SJSA1 (cell line): ENCODE results near the gene ACSL3. TPM values are rescaled to one million over a fixed set of nuclear protein-coding genes. Genes with fewer than 3 reads are reported as not detected.

Experiments used
- DNase-seq, 2 experiments: peaks; one replicate each; pipeline ENCODE4 v3.0.0-alpha.2; 2015 to 2020; ENCODE audit warnings: low spot score in 2 of 2, low read depth in 1 of 2
- H3K27ac ChIP-seq: fragments of 250-450 bp; sonication (Bioruptor Pico); 2 replicates; pipeline ENCODE4 v1.5.1; 2020; ENCODE audit warnings: mild to moderate bottlenecking, moderate library complexity
- H3K27me3 ChIP-seq: fragments of 250-450 bp; sonication (Bioruptor Pico); replicated peaks from 2 replicates; pipeline ENCODE4 v1.5.1; 2020; ENCODE audit warnings: mild to moderate bottlenecking, moderate library complexity
- H3K36me3 ChIP-seq: fragments of 250-450 bp; sonication (Bioruptor Pico); 2 replicates; pipeline ENCODE4 v1.5.1; 2020; ENCODE audit warnings: mild to moderate bottlenecking
- H3K4me1 ChIP-seq: fragments of 250-450 bp; sonication (Bioruptor Pico); replicated peaks from 2 replicates; pipeline ENCODE4 v1.6.1; 2021; ENCODE audit warnings: mild to moderate bottlenecking
- H3K4me3 ChIP-seq: fragments of 250-450 bp; sonication (Bioruptor Pico); 2 replicates; pipeline ENCODE4 v1.5.1; 2020; ENCODE audit warnings: mild to moderate bottlenecking
- H3K9me3 ChIP-seq: fragments of 250-450 bp; sonication (Bioruptor Pico); replicated peaks from 2 replicates; pipeline ENCODE4 v1.5.1; 2020; ENCODE audit warnings: mild to moderate bottlenecking
- total RNA-seq: library from RNA; depleted of rRNA; stranded (reverse); fragments of >200 nt; shearing (Covaris generic); gene quantifications from 2 replicates; pipeline ENCODE4 v1.2.3, GENCODE V29; 2014

Gene ACSL3
- total RNA-seq, 1 experiment from 2014 or later = 100.0 TPM

GRCh38 chr2:222899413-222900181 lies 38.8 kb downstream of the ACSL3 start:
- H3K9me3 ChIP-seq = no peaks in the 10 kb centered on the region; the same call in 1 of the 2 replicates
- DNase-seq = no peak
- no peak overlapping the region for H3K4me3 ChIP-seq
- peaks cover 19% of the 10 kb centered on the region for H3K36me3 ChIP-seq
- H3K4me1 ChIP-seq = peaks cover 54% of the 10 kb centered on the region
- no peaks in the 10 kb centered on the region for H3K27me3 ChIP-seq
- peak overlapping the region; percentile 2; the same call in 1 of the 2 replicates for H3K27ac ChIP-seq

GRCh38 chr2:222900354-222900753 lies 39.5 kb downstream of the ACSL3 start:
- Histone ChIP-seq H3K36me3 (peaks cover 18% of the 10 kb centered on the region), H3K9me3 (no peaks in the 10 kb centered on the region), H3K27me3 (no peaks in the 10 kb centered on the region), H3K4me3 (no peak overlapping the region), H3K4me1 (peaks cover 56% of the 10 kb centered on the region), H3K27ac (peak overlapping the region; percentile 6)
- peak; percentile 48 to 88 for DNase-seq

- DNase-seq = no peak
- Histone ChIP-seq H3K4me1 (peaks cover 63% of the 10 kb centered on the region), H3K9me3 (no peaks in the 10 kb centered on the region), H3K4me3 (no peak overlapping the region), H3K27me3 (no peaks in the 10 kb centered on the region), H3K27ac (no peak overlapping the region), H3K36me3 (peaks cover 22% of the 10 kb centered on the region)
These were observed 41.8 kb downstream of the ACSL3 start for GRCh38 chr2:222902660-222903059.

- Histone ChIP-seq H3K36me3 (peaks cover 27% of the 10 kb centered on the region), H3K4me3 (no peak overlapping the region), H3K27me3 (no peaks in the 10 kb centered on the region), H3K27ac (no peak overlapping the region; the same call in 1 of the 2 replicates), H3K4me1 (peaks cover 56% of the 10 kb centered on the region), H3K9me3 (no peaks in the 10 kb centered on the region)
- peak in 1 of 2 experiments; percentile 46 for DNase-seq
These were observed 42.7 kb downstream of the ACSL3 start for GRCh38 chr2:222903234-222904220.

GRCh38 chr2:222904557-222905258 lies 43.9 kb downstream of the ACSL3 start:
- Histone ChIP-seq H3K27ac (peak overlapping the region; percentile 47; the same call in 1 of the 2 replicates), H3K9me3 (no peaks in the 10 kb centered on the region), H3K4me3 (no peak overlapping the region), H3K36me3 (peaks cover 37% of the 10 kb centered on the region), H3K4me1 (peaks cover 44% of the 10 kb centered on the region), H3K27me3 (no peaks in the 10 kb centered on the region)
- DNase-seq = peak in 1 of 2 experiments; percentile 77

GRCh38 chr2:222907048-222907447 lies 46.2 kb downstream of the ACSL3 start:
- H3K4me1 ChIP-seq = peaks cover 28% of the 10 kb centered on the region
- H3K9me3 ChIP-seq = no peaks in the 10 kb centered on the region
- H3K36me3 ChIP-seq = peaks cover 51% of the 10 kb centered on the region
- no peak overlapping the region for H3K4me3 ChIP-seq
- H3K27ac ChIP-seq = no peak overlapping the region
- H3K27me3 ChIP-seq = no peaks in the 10 kb centered on the region
- no peak for DNase-seq

- Histone ChIP-seq H3K4me1 (peaks cover 28% of the 10 kb centered on the region), H3K9me3 (no peaks in the 10 kb centered on the region), H3K4me3 (no peak overlapping the region), H3K27ac (no peak overlapping the region), H3K27me3 (no peaks in the 10 kb centered on the region), H3K36me3 (peaks cover 46% of the 10 kb centered on the region)
- no peak for DNase-seq
These were observed 47.1 kb downstream of the ACSL3 start for GRCh38 chr2:222907790-222908441.

GRCh38 chr2:222909286-222909685 lies 48.5 kb downstream of the ACSL3 start:
- Histone ChIP-seq H3K27ac (no peak overlapping the region), H3K36me3 (peaks cover 41% of the 10 kb centered on the region), H3K4me3 (no peak overlapping the region), H3K27me3 (no peaks in the 10 kb centered on the region), H3K9me3 (no peaks in the 10 kb centered on the region), H3K4me1 (peaks cover 18% of the 10 kb centered on the region)
- DNase-seq = no peak

- DNase-seq = no peak
- Histone ChIP-seq H3K4me1 (peaks cover 13% of the 10 kb centered on the region), H3K27me3 (no peaks in the 10 kb centered on the region), H3K27ac (no peak overlapping the region), H3K36me3 (peaks cover 37% of the 10 kb centered on the region), H3K4me3 (no peak overlapping the region), H3K9me3 (no peaks in the 10 kb centered on the region)
These were observed 51.3 kb downstream of the ACSL3 start for GRCh38 chr2:222912117-222912516.

GRCh38 chr2:222912776-222913175 lies 51.9 kb downstream of the ACSL3 start:
- Histone ChIP-seq H3K9me3 (no peaks in the 10 kb centered on the region), H3K36me3 (peaks cover 41% of the 10 kb centered on the region), H3K27ac (no peak overlapping the region), H3K27me3 (no peaks in the 10 kb centered on the region), H3K4me1 (peaks cover 20% of the 10 kb centered on the region), H3K4me3 (no peak overlapping the region)
- no peak for DNase-seq

- H3K4me3 ChIP-seq = no peak overlapping the region
- DNase-seq = no peak
- H3K27ac ChIP-seq = no peak overlapping the region
- H3K9me3 ChIP-seq = no peaks in the 10 kb centered on the region
- H3K4me1 ChIP-seq = peaks cover 33% of the 10 kb centered on the region
- H3K36me3 ChIP-seq = peaks cover 38% of the 10 kb centered on the region
- H3K27me3 ChIP-seq = no peaks in the 10 kb centered on the region
These were observed 54.5 kb downstream of the ACSL3 start for GRCh38 chr2:222915092-222915957.
